ENCODE measurements around the gene RGL3. TPM values are rescaled to one million over a fixed set of nuclear protein-coding genes. Genes with fewer than 3 reads are reported as not detected.
"Not testable (repeated sequence)": the region's sequence is repeated elsewhere in the genome, so short reads cannot be mapped to it uniquely, and the experiment has no call there.

The RGL3 gene
- total RNA-seq, 1 donor from 2014 or later: 0.96 TPM

DNA sequence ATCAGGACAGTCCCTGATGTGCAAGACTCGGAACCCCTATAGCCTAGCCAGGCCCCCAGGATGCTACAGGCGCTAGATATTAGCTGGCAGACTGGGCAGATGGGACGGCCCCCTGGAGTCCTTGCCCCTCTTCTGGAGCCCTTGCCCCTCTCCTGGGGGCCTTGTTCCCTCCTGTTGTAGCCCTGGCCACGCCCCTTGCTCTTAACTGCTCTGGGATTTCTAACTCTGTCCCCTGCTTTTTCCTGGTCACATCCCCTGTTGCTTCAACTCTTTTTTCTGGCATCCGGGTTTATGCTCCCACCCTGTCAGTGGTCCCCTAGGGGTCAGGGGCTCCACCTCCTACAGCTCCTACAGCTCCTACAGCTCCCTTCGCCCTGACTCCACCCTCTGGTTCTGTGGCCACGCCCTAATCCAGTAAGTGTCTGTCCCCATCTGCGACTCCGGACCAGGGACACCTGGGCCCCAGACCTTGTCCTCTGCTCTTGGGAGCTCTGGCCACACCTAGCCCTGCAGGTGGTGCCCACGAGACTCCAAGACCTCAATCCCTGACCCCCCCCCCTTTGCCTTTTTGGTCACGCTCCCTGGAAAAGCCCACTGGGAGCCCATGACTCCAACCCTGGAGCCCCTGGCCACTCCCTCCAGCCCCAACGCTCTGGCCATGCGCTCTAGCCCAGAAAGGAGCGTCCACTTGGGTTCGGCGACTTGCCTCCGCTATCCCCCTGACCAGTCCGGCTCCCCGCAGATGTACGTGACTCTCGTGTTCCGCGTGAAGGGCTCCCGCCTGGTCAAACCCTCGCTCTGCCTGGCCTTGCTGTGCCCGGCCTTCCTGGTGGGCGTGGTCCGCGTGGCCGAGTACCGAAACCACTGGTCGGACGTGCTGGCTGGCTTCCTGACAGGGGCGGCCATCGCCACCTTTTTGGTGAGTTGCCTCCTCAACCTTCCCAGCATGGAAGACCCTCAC, 57.1 kb downstream of the RGL3 start:
- no peak for DNase-seq (ENCODE audit: low spot score)

DNA sequence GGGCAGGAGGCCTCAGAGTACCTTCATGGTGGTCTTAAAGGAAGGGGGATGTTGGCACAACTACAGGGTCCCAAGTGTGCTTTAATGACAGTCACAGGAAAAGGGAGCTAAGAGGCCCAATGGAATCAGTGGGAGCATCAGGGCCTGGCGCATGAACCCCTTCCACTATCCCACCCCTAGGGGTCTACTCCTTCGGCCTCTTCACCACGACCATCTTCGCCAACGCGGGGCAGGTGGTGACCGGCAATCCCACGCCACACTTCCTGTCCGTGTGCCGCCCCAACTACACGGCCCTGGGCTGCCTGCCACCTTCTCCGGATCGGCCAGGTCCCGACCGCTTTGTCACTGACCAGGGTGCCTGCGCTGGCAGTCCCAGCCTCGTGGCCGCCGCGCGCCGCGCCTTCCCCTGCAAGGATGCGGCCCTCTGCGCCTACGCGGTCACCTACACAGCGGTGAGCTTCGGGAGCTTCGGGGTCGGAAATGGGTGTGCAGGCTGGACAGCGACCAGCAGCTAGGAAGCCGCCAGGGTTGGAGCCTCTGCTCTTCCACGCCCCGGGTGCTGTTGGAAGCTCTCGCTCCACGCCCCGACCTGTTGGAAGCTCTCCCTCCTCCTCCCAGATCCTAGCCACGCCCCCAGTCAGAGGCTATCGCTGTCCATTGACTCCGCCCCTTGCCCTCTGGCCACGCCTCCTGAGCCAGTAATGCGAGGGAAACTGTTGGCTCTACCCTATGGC, 57.9 kb downstream of the RGL3 start:
- no peak for DNase-seq (ENCODE audit: low spot score)

DNA sequence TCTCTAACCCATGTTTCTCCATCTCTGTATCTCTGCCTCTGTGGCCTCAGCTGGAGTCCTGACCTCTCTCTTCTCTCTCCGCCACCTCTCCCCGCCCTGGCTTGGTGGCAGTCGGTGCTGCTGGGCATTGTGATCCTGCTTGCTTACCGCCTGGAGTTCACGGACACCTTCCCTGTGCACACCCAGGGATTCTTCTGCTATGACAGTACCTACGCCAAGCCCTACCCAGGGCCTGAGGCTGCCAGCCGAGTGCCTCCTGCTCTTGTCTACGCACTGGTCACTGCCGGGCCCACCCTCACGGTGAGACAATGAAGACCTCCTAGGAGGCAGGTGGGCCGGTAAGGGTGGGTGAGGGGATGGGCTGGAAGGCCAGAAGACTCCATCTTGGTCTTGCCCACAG, 59.7 kb downstream of the RGL3 start:
- no peak for DNase-seq (ENCODE audit: low spot score)

DNA sequence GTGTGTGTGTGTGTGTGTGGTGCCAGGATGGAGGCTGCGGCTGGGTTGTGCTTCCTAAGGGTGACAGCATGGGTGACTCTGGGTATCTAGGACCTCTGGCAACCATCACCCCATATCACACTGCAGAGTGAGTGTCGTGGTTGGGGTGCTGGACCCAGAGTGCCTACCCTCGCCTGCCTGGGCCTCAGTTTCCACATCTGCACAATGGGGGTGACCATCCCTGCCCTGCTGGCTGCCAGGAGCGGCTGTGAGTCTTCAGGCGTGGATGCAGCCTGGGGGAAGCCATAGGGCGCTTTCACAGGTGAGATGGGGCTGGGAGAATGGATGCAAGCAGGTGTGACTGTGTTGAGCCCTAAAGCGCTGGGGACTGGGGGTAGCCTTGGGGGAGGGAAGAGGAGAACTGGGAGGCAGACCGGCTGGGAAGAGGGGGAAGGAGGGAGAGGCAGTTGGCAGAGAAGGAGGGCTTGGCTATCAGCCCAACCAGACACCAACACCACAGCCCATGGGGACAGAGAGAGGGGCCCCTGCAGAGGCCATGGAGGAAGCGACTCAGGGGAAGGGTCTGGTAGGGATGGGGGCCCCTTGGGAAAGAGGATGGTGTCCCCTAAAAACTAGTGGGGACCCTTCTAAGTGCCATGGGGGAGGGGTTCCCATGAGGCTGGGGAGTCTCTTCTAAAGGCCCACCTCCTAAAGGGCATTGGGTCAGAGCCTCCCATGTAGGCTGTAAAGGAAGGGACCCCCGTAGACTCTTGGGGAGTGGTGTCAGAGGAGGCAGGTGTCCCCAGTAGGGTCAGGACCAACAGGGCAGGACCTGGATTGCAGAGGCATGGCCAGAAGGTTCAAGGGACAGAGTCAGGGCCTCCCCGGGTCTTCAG, 62.2 kb downstream of the RGL3 start:
- DNase-seq (ENCODE audit: low spot score): no peak

GRCh38 chr19:11356074-11356397, 63.1 kb downstream of the RGL3 start:
- no peak for DNase-seq (ENCODE audit: low spot score)

DNA sequence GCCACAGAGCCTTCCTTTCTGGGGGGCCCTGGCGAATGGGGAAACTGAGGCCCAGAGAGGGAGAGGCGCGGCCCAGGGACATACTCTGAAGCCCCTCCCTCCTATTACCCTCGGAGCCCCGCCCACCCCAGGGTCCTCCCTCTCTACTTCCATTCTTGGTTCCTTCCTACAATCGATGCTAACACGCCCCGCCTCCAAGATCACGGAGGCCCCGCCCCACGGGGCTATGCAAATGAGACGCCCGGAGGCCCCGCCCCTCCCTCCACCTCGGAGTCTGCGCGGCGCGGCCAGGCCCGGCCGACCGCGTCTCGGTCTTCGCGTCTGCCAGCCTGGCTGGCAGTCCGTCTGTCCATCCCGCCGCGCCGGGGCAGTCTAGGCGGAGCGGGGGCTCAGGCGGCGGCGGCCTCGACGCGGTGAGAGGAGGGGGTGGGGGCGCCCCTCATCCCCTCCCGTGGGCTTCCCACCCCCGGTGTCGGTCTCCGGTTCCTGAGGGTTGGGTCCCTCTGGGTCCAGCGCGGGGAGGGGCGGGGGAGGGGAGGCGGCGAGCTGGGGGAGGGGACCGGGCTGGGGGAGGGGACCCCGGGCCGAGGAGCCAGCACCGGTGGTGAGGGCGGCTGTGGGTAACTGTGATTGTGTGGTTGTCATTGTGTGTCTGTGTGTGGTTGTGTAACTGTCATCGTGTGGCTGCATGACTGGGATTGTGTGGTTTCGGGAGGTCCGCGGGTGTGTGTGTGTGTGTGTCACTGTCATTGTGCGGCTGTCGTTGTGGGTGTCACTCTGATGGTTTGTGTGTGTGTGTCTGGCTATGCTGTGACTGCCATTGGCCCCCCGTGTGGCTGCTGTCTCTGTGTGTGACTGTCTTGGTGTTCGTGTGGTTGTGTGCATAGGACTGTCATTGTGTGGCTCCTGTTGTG, 63.7 kb downstream of the RGL3 start, which contains the start of gene PLPPR2:
Gene PLPPR2 (plus strand): TSS at position 273 of the 914 bp plus-strand sequence. CDS start 2,242 bp downstream, outside the sequence.
- DNase-seq (ENCODE audit: low spot score): peak; percentile 91

DNA sequence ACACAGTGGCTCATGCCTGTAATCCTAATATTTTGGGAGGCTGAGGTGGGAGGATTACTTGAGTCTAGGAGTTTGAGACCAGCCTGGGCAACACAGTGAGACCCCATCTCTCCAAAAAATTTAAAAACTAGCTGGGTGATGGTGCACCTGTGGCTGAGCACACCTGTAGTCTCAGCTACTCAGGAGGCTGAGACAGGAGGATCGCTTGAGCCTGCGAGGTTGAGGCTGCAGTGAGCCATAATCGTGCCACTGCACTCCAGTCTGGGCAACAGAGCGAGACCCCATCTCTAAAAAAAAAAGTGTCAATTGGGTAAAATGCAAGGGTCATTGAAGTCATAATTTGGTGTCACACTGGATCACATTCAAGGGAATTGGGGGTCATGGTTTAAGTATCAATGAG, 65.0 kb downstream of the RGL3 start:
- not testable (repeated sequence) for DNase-seq (ENCODE audit: low spot score)

GRCh38 chr19:11349171-11349570, 69.9 kb downstream of the RGL3 start:
- DNase-seq (ENCODE audit: low spot score): no peak

DNA sequence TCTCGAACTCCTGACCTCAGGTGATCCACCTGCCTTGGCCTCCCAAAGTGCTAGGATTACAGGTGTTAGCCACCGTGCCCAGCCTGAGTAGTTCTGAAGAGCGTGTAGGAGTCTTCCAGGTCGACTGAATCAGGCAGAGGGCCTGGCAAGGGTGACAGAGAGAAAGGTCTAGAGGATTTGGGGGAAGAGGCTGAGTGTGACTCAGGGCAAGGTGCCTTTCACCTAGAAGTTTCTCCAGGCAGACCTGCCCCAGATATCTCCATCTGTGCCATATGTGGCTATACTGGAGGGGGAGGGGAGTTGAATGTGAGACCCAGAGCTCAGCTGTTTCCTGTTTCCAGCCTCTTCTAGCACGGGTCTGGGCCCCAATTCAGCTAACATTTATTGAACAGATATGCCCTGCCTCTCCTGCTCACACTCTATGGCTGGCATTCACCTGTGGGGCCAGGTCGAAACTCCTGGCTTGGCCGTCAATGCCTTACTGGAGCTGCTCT, 71.5 kb downstream of the RGL3 start:
- DNase-seq (ENCODE audit: low spot score): no peak

DNA sequence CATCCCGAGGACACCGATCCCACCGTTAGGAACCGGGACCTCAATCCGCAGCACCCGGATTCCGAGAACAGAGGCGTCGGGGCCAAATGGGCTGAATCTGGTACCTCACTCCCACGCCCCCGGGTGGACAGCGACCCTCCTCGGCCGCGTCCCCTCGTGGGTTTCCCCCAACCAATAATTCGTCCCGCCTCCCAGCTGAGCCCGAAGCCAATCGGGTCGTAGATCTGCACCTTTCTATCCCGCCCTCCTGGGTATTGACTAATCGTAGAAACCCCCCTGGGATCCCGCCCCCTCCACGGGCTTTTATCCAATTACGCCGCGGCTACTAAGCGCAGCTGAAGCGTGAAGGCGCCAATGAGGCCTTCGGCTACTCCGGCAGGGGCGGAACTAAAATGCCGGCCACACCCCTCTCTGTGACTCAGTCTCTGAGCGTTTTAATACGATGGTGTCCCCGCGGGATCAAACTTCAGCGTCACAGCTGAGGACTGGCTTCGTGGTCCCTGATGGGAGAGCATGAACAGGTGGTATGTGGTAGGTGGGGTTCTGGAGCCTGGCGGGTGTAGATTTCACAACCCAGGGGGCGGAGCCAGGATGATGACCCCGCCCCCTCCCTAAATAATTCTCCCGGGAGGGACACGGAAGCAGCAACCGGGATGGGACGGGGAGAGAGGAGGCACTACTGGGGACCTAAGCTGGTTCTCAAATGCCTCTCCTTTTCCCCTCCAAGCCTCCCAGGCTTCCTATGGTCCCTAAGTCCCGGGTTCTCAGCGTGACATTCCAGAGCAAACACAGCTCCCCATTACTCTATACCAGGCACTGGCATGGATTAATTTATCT, 72.8 kb downstream of the RGL3 start, which contains the start of the genes CCDC159 and TMEM205:
Gene CCDC159 (plus strand): TSS at position 416 of the 837 bp plus-strand sequence. CDS start 88 bp downstream, at position 504.
Gene TMEM205 (minus strand): TSS at position 165 of the 837 bp plus-strand sequence. CDS start 649 bp downstream, outside the sequence.
- peak; percentile 100 for DNase-seq (ENCODE audit: low spot score)

DNA sequence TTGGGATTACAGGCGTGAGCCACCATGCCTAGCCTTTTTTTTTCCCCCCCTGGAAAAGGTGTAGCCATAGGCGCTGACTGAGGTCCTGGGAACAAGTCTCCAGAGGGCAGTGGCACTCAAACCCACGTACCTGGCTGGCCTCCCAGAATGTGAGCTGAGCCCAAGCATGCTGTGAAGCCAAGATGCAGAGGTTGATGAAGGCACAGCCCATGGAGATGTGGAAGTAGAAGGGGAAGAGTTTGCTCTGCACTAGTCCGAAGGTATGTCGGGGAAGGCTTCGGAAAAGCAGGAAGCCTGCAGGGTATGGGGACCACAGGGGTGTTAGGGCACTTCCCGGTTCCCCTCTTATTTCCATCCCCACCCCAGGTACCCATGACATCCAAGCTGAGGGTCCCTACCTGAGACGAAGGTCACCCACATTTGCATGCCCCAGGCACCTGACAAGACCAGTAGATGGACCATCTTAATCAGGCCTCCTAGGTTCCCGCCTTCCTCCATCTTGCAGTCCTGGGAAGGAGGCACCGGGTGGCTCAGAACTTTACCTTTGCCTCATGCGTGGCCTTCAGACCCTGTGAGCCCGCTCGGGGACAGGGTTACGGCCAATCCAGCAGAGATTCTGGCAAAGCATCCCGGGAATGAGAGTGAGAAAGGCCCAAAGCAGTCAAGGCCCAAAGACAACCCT, 73.9 kb downstream of the RGL3 start:
- no peak for DNase-seq (ENCODE audit: low spot score)

Other genes starting within 250 kb of the RGL3 start
- gene KANK2, start 221.8 kb downstream of the RGL3 start, total RNA-seq (ENCODE audit: insufficient read depth, low replicate concordance): 331 TPM
- gene ANGPTL8, start 179.7 kb downstream of the RGL3 start, total RNA-seq (ENCODE audit: insufficient read depth, low replicate concordance): not detected
- 14.2 TPM for gene DOCK6, start 156.8 kb downstream of the RGL3 start, total RNA-seq (ENCODE audit: insufficient read depth, low replicate concordance)
- not detected for gene TSPAN16, start 123.2 kb downstream of the RGL3 start, total RNA-seq (ENCODE audit: insufficient read depth, low replicate concordance)
- gene RAB3D, start 79.7 kb downstream of the RGL3 start, total RNA-seq (ENCODE audit: insufficient read depth, low replicate concordance): 22.4 TPM
- 49.8 TPM for gene TMEM205, start 73.0 kb downstream of the RGL3 start, total RNA-seq (ENCODE audit: insufficient read depth, low replicate concordance)
- gene CCDC159, start 72.8 kb downstream of the RGL3 start, total RNA-seq (ENCODE audit: insufficient read depth, low replicate concordance): 3.4 TPM
- 3.4 TPM for gene PLPPR2, start 63.9 kb downstream of the RGL3 start, total RNA-seq (ENCODE audit: insufficient read depth, low replicate concordance)
- 0.48 TPM for gene SWSAP1, start 44.6 kb downstream of the RGL3 start, total RNA-seq (ENCODE audit: insufficient read depth, low replicate concordance)
- 7.9 TPM for gene EPOR, start 35.0 kb downstream of the RGL3 start, total RNA-seq (ENCODE audit: insufficient read depth, low replicate concordance)
- 1.4 TPM for gene ODAD3, start 15.8 kb upstream of the RGL3 start, total RNA-seq (ENCODE audit: insufficient read depth, low replicate concordance)
- 182 TPM for gene PRKCSH, start 16.3 kb upstream of the RGL3 start, total RNA-seq (ENCODE audit: insufficient read depth, low replicate concordance)
- 1.2 TPM for gene ELAVL3, start 61.7 kb upstream of the RGL3 start, total RNA-seq (ENCODE audit: insufficient read depth, low replicate concordance)
- 14.7 TPM for gene ZNF653, start 86.5 kb upstream of the RGL3 start, total RNA-seq (ENCODE audit: insufficient read depth, low replicate concordance)
- gene ECSIT, start 109.8 kb upstream of the RGL3 start, total RNA-seq (ENCODE audit: insufficient read depth, low replicate concordance): 43.8 TPM
- gene CNN1, start 119.5 kb upstream of the RGL3 start, total RNA-seq (ENCODE audit: insufficient read depth, low replicate concordance): 1,035 TPM
- 8.7 TPM for gene ELOF1, start 139.9 kb upstream of the RGL3 start, total RNA-seq (ENCODE audit: insufficient read depth, low replicate concordance)
- 2.6 TPM for gene ACP5, start 158.3 kb upstream of the RGL3 start, total RNA-seq (ENCODE audit: insufficient read depth, low replicate concordance)
- 25.0 TPM for gene ZNF627, start 178.2 kb upstream of the RGL3 start, total RNA-seq (ENCODE audit: insufficient read depth, low replicate concordance)

Data from umbilical cord (tissue), 2 donors.